ENCODE results near the gene VWF.

Gene VWF

GRCh38 chr12:6071589-6071988 lies 52.9 kb downstream of the VWF start:
- ATAC-seq (ENCODE audit: low read depth), result no peak
- Mint-ChIP-seq H3K36me3 (no peaks in the 10 kb centered on the region), H3K4me1 (peaks cover 11% of the 10 kb centered on the region), H3K27me3 (peaks cover 27% of the 10 kb centered on the region), H3K27ac (no peak overlapping the region), H3K9me3 (no peaks in the 10 kb centered on the region), H3K4me3 (no peak overlapping the region)
- no peak for DNase-seq (ENCODE audit: low spot score in 2 of 2)

DNA sequence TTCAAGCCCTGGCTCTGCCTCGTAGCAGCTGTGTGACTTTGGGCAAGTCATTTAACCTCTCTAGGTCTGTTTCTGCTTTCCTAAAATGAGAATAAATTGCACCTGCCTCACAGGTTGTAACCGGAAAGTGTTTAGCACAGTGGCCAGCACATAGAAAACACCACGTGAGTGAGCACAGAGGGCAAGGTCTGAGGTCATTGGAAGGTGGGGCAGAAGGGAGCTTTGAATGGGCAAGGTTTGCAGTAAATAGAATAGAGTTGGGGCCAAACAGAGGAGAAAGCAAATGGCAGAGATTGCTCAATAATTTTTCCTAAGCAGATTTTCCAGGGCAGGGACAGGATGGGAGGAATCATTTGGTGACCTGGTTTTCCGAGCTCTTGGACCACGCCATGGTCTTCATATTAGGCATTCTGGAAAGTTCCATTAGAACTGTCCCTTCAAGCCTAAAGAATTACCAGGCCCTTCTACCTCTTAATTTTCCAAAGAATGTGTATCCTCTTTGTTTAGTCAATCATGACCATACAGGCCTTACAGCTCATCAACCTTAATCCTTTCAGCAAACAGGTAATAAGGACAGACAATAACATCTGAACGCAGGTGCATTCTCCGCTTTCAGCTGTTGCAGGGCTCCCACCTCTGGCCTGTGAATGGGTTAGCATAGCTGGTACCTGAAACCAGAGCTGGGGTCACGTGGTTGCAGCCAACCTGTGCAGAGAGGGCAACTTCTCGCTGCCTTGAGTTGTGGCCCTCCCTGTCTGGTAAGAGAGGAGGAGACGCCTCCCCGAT lies 53.8 kb downstream of the VWF start:
- ATAC-seq (ENCODE audit: low read depth) (no peak), DNase-seq (ENCODE audit: low spot score in 2 of 2) (no peak)
- Mint-ChIP-seq H3K4me3 (no peak overlapping the region), H3K9me3 (no peaks in the 10 kb centered on the region), H3K27me3 (peaks cover 22% of the 10 kb centered on the region), H3K27ac (no peak overlapping the region), H3K36me3 (no peaks in the 10 kb centered on the region), H3K4me1 (peaks cover 11% of the 10 kb centered on the region)

DNA sequence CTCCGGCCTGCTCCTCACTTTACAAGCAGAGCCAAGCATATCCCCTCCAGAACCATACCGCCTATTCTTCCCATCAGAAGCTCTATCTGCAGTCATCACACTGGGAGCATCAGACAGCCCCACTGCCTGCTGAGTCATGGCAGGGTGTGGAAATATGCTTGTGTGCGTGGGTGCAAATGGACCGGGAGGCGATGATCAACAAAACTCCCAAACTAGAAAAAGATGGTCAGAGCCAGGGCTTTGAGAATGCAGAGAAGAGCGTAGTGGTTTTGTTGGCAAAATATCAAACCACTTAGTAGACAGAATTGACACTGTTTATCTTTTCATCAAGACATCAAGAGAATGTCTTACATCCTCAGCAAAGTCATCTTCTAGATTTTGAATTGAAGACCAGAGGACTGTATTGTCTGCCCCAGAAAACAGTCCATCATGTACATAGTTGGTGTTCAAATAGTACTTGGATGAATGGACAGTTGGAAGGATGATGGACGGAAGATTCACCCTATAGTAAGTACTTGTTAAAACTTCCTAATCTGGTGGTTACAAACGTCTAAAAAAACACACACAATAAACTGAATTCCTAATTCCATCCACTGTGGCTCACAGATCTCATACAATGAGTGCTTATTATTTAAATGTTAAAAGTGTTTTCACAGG lies 54.9 kb downstream of the VWF start:
- Mint-ChIP-seq H3K4me1 (peaks cover 1% of the 10 kb centered on the region), H3K27me3 (peaks cover 16% of the 10 kb centered on the region), H3K4me3 (no peak overlapping the region), H3K9me3 (no peaks in the 10 kb centered on the region), H3K36me3 (no peaks in the 10 kb centered on the region), H3K27ac (no peak overlapping the region)
- ATAC-seq (ENCODE audit: low read depth) (no peak), DNase-seq (ENCODE audit: low spot score in 2 of 2) (no peak)

DNA sequence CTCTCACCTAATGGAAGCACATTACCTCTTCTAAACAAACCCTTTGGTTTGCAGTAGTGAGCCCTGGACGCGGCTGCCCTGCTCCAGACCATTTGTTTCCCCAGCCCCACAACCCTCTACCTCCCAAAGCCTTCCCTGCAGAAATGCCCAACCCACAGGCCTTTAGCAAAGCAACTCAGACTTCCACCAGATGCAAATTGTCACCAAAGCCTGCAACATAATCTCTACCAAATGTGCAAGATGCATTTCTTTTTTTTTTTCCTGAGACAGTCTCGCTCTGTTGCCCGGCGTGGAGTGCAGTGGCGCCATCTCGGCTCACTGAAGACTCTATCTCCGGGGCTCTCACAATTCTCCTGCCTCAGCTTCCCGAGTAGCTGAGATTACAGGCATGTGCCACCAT lies 56.2 kb downstream of the VWF start:
- Mint-ChIP-seq H3K27me3 (peaks cover 12% of the 10 kb centered on the region), H3K9me3 (no peaks in the 10 kb centered on the region), H3K4me1 (no peaks in the 10 kb centered on the region), H3K36me3 (no peaks in the 10 kb centered on the region), H3K27ac (no peak overlapping the region), H3K4me3 (no peak overlapping the region)
- ATAC-seq (ENCODE audit: low read depth) (no peak), DNase-seq (ENCODE audit: low spot score in 2 of 2) (no peak)

- Mint-ChIP-seq H3K4me3 (no peak overlapping the region), H3K4me1 (peaks cover 2% of the 10 kb centered on the region), H3K9me3 (no peaks in the 10 kb centered on the region), H3K27ac (no peak overlapping the region), H3K27me3 (peaks cover 12% of the 10 kb centered on the region), H3K36me3 (no peaks in the 10 kb centered on the region)
- ATAC-seq (ENCODE audit: low read depth) (no peak), DNase-seq (ENCODE audit: low spot score in 2 of 2) (no peak)
These were observed 57.1 kb downstream of the VWF start for GRCh38 chr12:6067152-6067916.

DNA sequence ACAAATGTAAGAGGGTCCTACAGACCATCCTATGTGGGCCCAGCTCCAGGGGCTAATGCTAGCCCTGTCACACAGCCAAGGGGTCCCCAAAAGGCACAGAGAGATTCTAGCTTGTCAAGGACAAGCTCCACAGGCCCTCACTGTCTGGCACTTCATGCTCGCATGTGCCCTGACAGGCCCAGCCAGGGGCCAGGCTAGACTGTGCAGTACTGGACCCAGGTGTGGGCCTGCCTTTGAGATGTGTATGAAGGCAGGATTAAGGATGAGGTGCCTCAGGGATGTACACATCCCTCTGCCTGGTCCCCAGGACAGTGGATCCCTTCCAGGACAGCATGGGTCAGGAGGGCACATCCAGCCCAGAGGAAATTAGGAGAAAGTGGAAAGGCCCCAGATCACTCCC lies 57.8 kb downstream of the VWF start:
- no peak overlapping the region for H3K27ac Mint-ChIP-seq

GRCh38 chr12:6065863-6066199 lies 58.6 kb downstream of the VWF start:
- Mint-ChIP-seq H3K27me3 (peaks cover 7% of the 10 kb centered on the region), H3K27ac (no peak overlapping the region), H3K4me1 (peaks cover 2% of the 10 kb centered on the region), H3K9me3 (no peaks in the 10 kb centered on the region), H3K4me3 (no peak overlapping the region), H3K36me3 (no peaks in the 10 kb centered on the region)
- ATAC-seq (ENCODE audit: low read depth) (no peak), DNase-seq (ENCODE audit: low spot score in 2 of 2) (no peak)

More for the DNA sequence above, 57.8 kb downstream of the VWF start:
- no peaks in the 10 kb centered on the region for H3K36me3 Mint-ChIP-seq
- DNase-seq (ENCODE audit: low spot score in 2 of 2) (no peak), ATAC-seq (ENCODE audit: low read depth) (no peak)
- no peak overlapping the region for H3K4me3 Mint-ChIP-seq
- peaks cover 2% of the 10 kb centered on the region for H3K4me1 Mint-ChIP-seq
- peaks cover 12% of the 10 kb centered on the region for H3K27me3 Mint-ChIP-seq
- H3K9me3 Mint-ChIP-seq, result no peaks in the 10 kb centered on the region

DNA sequence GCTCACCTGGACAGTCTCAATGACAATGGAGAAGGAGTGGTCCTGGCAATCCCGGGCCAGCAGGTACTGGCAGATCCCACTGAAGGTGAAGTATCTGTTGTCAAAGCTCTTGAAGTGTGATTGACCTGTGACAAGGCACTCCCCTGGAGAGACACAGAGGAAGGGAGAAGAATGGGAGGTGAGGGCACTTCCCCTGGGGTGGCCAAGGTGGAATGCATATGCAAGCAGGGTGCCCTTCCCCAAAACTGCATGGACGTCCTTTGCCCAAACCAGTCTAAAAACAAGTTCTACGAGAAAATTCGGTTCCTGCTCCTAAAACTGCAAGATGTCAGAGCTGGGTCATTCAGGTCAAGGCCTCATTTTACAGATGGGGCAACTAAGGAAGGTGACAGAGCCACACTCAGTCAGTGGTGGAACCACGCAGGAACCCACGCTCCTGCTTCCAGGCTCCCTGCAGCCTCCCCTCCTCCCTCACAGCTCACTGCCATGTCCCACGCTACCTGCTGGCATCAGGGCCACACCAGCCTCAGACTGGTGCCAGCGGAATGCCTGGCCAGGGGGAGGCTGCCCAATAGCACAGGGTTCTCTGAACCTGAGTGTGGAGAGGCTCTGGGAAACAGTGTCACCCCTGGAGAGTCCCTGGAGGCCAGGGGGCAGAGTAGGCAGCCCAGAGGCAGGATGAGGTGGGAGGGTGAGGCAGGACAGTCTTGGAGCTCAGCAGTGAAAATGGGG lies 59.2 kb downstream of the VWF start:
- H3K9me3 Mint-ChIP-seq, result no peaks in the 10 kb centered on the region
- ATAC-seq (ENCODE audit: low read depth) (no peak), DNase-seq (ENCODE audit: low spot score in 2 of 2) (no peak)
- peaks cover 9% of the 10 kb centered on the region for H3K27me3 Mint-ChIP-seq
- H3K4me3 Mint-ChIP-seq, result no peak overlapping the region
- H3K36me3 Mint-ChIP-seq, result no peaks in the 10 kb centered on the region
- no peak overlapping the region for H3K27ac Mint-ChIP-seq
- peaks cover 2% of the 10 kb centered on the region for H3K4me1 Mint-ChIP-seq

GRCh38 chr12:6062757-6063735 lies 61.4 kb downstream of the VWF start:
- Mint-ChIP-seq H3K27ac (no peak overlapping the region), H3K36me3 (no peaks in the 10 kb centered on the region), H3K4me3 (no peak overlapping the region), H3K27me3 (peaks cover 12% of the 10 kb centered on the region), H3K9me3 (no peaks in the 10 kb centered on the region), H3K4me1 (peaks cover 2% of the 10 kb centered on the region)
- ATAC-seq (ENCODE audit: low read depth) (peak; percentile 87), DNase-seq (ENCODE audit: low spot score in 2 of 2) (peak; percentile 54 to 61)

- DNase-seq (ENCODE audit: low spot score in 2 of 2) (no peak), ATAC-seq (ENCODE audit: low read depth) (no peak)
- no peaks in the 10 kb centered on the region for H3K9me3 Mint-ChIP-seq
- no peak overlapping the region for H3K4me3 Mint-ChIP-seq
- peaks cover 2% of the 10 kb centered on the region for H3K4me1 Mint-ChIP-seq
- H3K36me3 Mint-ChIP-seq, result no peaks in the 10 kb centered on the region
- no peak overlapping the region for H3K27ac Mint-ChIP-seq
- H3K27me3 Mint-ChIP-seq, result peaks cover 12% of the 10 kb centered on the region
These were observed 62.1 kb downstream of the VWF start for GRCh38 chr12:6062395-6062756.

GRCh38 chr12:6061660-6062059 lies 62.8 kb downstream of the VWF start:
- H3K4me1 Mint-ChIP-seq, result peaks cover 2% of the 10 kb centered on the region
- no peak overlapping the region for H3K27ac Mint-ChIP-seq
- no peaks in the 10 kb centered on the region for H3K36me3 Mint-ChIP-seq
- ATAC-seq (ENCODE audit: low read depth), result no peak
- peaks cover 12% of the 10 kb centered on the region for H3K27me3 Mint-ChIP-seq
- H3K4me3 Mint-ChIP-seq, result no peak overlapping the region
- no peaks in the 10 kb centered on the region for H3K9me3 Mint-ChIP-seq
- DNase-seq (ENCODE audit: low spot score in 2 of 2), result no peak

GRCh38 chr12:6059860-6060565 lies 64.5 kb downstream of the VWF start:
- no peak overlapping the region for H3K27ac Mint-ChIP-seq
- DNase-seq (ENCODE audit: low spot score in 2 of 2) (no peak), ATAC-seq (ENCODE audit: low read depth) (no peak)
- H3K36me3 Mint-ChIP-seq, result no peaks in the 10 kb centered on the region
- no peaks in the 10 kb centered on the region for H3K9me3 Mint-ChIP-seq
- peaks cover 20% of the 10 kb centered on the region for H3K27me3 Mint-ChIP-seq
- H3K4me1 Mint-ChIP-seq, result peaks cover 2% of the 10 kb centered on the region
- no peak overlapping the region for H3K4me3 Mint-ChIP-seq

- ATAC-seq (ENCODE audit: low read depth) (no peak), DNase-seq (ENCODE audit: low spot score in 2 of 2) (no peak)
- no peak overlapping the region for H3K27ac Mint-ChIP-seq
- H3K36me3 Mint-ChIP-seq, result no peaks in the 10 kb centered on the region
- H3K27me3 Mint-ChIP-seq, result peaks cover 19% of the 10 kb centered on the region
- H3K4me1 Mint-ChIP-seq, result peaks cover 2% of the 10 kb centered on the region
- H3K9me3 Mint-ChIP-seq, result no peaks in the 10 kb centered on the region
- no peak overlapping the region for H3K4me3 Mint-ChIP-seq
These were observed 65.2 kb downstream of the VWF start for GRCh38 chr12:6059221-6059620.
